AG10803 (cell line): ENCODE data around the gene RHOU.

Experiments used
- DNase-seq: peaks from one replicate; pipeline ENCODE4 v3.0.0; 2010; ENCODE audit warnings: low read depth
- H3K4me3 ChIP-seq: 2 replicates; pipeline ENCODE4 v1.5.1; 2011; ENCODE audit warnings: mild to moderate bottlenecking, low read length, control low read depth
- CTCF ChIP-seq: conservative IDR thresholded peaks from 2 replicates; pipeline ENCODE4 v1.5.1; 2011; ENCODE audit warnings: mild to moderate bottlenecking, low read length, control low read depth, inconsistent platforms

Gene RHOU

GRCh38 chr1:228758447-228758846, 23.2 kb downstream of the RHOU start:
- H3K4me3 ChIP-seq = no peak overlapping the region
- no peak for TF ChIP-seq CTCF
- DNase-seq = no peak

GRCh38 chr1:228760979-228761378, 25.7 kb downstream of the RHOU start:
- TF ChIP-seq CTCF = no peak

GRCh38 chr1:228763561-228763960, 28.3 kb downstream of the RHOU start:
- H3K4me3 ChIP-seq = no peak overlapping the region
- TF ChIP-seq CTCF = no peak
- no peak for DNase-seq

More at GRCh38 chr1:228760979-228761378, 25.7 kb downstream of the RHOU start:
- DNase-seq = no peak
- H3K4me3 ChIP-seq = no peak overlapping the region

- H3K4me3 ChIP-seq = no peak overlapping the region
- no peak for TF ChIP-seq CTCF
- DNase-seq = no peak
Observed at GRCh38 chr1:228765168-228765946, 30.1 kb downstream of the RHOU start.

GRCh38 chr1:228766788-228767187, 31.5 kb downstream of the RHOU start:
- TF ChIP-seq CTCF = no peak
- no peak overlapping the region for H3K4me3 ChIP-seq
- no peak for DNase-seq

GRCh38 chr1:228767636-228768354, 32.5 kb downstream of the RHOU start:
- no peak for TF ChIP-seq CTCF
- H3K4me3 ChIP-seq = no peak overlapping the region
- no peak for DNase-seq

- no peak for TF ChIP-seq CTCF
- H3K4me3 ChIP-seq = no peak overlapping the region
- DNase-seq = no peak
Observed at GRCh38 chr1:228768355-228769000, 33.2 kb downstream of the RHOU start.
